ENCODE data around the gene STIM1.

DNA sequence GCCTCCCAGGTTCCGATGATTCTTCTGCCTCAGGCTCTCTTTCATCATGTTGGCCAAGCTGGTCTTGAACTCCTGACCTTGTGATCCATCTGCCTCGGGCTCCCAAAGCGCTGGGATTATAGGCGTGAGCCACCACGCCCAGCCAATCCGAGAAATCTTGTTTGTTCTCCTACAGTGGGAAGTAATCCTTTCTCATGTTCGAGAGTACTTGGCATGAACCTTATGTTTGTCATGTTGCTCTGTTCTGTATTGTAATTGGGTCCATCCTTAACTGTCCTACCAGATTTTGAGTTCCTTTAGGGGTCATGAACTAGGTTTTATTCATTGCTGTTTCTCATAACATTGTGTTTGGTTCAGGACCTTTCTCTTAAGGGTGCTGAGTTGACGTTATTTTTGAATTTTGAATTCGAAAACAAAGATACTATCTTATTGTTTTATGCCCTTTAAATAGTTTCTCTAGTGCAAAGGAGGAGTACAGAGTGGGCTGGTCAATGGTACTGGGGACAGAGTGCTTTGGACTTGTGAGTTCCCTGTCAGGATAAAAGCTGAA, 125.7 kb downstream of the STIM1 start:
- TF ChIP-seq NFE2L1 (CRISPR knock-in tag; IDR thresholded peaks at IDR 0.05) (no peak), ZNF121 (CRISPR knock-in tag; IDR thresholded peaks at IDR 0.05) (no peak), CTCF (IDR thresholded peaks at IDR 0.05) (no peak), JUN (CRISPR knock-in tag; IDR thresholded peaks at IDR 0.05) (no peak), CBFB (CRISPR knock-in tag; IDR thresholded peaks at IDR 0.05; ENCODE audit: low read depth) (no peak), NR2C2 (CRISPR knock-in tag; IDR thresholded peaks at IDR 0.05) (no peak), CREM (CRISPR knock-in tag; IDR thresholded peaks at IDR 0.05) (no peak), GABPB1 (CRISPR knock-in tag; IDR thresholded peaks at IDR 0.05) (no peak), OVOL2 (CRISPR knock-in tag; IDR thresholded peaks at IDR 0.05; ENCODE audit: borderline replicate concordance) (no peak), NR3C1 (CRISPR knock-in tag; conservative IDR thresholded peaks at IDR 0.05; ENCODE audit: low read depth) (no peak), MYBL2 (CRISPR knock-in tag; IDR thresholded peaks at IDR 0.05) (no peak)
- TF ChIP-seq, protein P1, sequence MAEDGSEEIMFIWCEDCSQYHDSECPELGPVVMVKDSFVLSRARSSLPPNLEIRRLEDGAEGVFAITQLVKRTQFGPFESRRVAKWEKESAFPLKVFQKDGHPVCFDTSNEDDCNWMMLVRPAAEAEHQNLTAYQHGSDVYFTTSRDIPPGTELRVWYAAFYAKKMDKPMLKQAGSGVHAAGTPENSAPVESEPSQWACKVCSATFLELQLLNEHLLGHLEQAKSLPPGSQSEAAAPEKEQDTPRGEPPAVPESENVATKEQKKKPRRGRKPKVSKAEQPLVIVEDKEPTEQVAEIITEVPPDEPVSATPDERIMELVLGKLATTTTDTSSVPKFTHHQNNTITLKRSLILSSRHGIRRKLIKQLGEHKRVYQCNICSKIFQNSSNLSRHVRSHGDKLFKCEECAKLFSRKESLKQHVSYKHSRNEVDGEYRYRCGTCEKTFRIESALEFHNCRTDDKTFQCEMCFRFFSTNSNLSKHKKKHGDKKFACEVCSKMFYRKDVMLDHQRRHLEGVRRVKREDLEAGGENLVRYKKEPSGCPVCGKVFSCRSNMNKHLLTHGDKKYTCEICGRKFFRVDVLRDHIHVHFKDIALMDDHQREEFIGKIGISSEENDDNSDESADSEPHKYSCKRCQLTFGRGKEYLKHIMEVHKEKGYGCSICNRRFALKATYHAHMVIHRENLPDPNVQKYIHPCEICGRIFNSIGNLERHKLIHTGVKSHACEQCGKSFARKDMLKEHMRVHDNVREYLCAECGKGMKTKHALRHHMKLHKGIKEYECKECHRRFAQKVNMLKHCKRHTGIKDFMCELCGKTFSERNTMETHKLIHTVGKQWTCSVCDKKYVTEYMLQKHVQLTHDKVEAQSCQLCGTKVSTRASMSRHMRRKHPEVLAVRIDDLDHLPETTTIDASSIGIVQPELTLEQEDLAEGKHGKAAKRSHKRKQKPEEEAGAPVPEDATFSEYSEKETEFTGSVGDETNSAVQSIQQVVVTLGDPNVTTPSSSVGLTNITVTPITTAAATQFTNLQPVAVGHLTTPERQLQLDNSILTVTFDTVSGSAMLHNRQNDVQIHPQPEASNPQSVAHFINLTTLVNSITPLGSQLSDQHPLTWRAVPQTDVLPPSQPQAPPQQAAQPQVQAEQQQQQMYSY (CRISPR knock-in tag; IDR thresholded peaks at IDR 0.05), result no peak
- TF ChIP-seq, protein P2, sequence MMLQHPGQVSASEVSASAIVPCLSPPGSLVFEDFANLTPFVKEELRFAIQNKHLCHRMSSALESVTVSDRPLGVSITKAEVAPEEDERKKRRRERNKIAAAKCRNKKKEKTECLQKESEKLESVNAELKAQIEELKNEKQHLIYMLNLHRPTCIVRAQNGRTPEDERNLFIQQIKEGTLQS (CRISPR knock-in tag; conservative IDR thresholded peaks at IDR 0.05), result no peak
- TF ChIP-seq, protein P3, sequence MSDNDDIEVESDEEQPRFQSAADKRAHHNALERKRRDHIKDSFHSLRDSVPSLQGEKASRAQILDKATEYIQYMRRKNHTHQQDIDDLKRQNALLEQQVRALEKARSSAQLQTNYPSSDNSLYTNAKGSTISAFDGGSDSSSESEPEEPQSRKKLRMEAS (CRISPR knock-in tag; IDR thresholded peaks at IDR 0.05), result no peak

Data from WTC11 (cell line).